SK-MEL-5 (cell line): ENCODE data around the gene SNF8. TPM values are rescaled to one million over a fixed set of nuclear protein-coding genes. Genes with fewer than 3 reads are reported as not detected.
A peak's percentile ranks its signal among the peaks of the same experiment; 100 is the strongest.

ENCODE experiments used
- DNase-seq: peaks from one replicate; pipeline ENCODE4 v3.0.0-alpha.2; 2016; ENCODE audit warnings: low read depth, low spot score
- in situ Hi-C: cut with HindIII; loops from 2 replicates; pipeline ENCODE4 v1.10.0; 2016; ENCODE audit warnings: low sequenced_read_pairs, high pct_unique_total_duplicates, low pct_unique_long_range_greater_than_20kb
- polyA plus RNA-seq, 2 experiments: library from polyadenylated mRNA; depleted of rRNA; stranded (reverse); fragments of >200 nt; gene quantifications; 2 replicates each; pipeline ENCODE4 v1.2.3, GENCODE V29; 2015
- total RNA-seq: library from RNA; depleted of rRNA; stranded (reverse); fragments of >200 nt; shearing (Covaris generic); gene quantifications from 2 replicates; pipeline ENCODE4 v1.2.3, GENCODE V29; 2014; rRNA removed

SNF8 gene
- 117 and 132 TPM in 2 replicates for total RNA-seq
- polyA plus RNA-seq (2015; cell fraction: cytosol; rRNA removed), result 195 and 228 TPM in 2 replicates
- 87.4 and 118 TPM in 2 replicates for polyA plus RNA-seq (2015; cell fraction: nucleus; rRNA removed)

DNA sequence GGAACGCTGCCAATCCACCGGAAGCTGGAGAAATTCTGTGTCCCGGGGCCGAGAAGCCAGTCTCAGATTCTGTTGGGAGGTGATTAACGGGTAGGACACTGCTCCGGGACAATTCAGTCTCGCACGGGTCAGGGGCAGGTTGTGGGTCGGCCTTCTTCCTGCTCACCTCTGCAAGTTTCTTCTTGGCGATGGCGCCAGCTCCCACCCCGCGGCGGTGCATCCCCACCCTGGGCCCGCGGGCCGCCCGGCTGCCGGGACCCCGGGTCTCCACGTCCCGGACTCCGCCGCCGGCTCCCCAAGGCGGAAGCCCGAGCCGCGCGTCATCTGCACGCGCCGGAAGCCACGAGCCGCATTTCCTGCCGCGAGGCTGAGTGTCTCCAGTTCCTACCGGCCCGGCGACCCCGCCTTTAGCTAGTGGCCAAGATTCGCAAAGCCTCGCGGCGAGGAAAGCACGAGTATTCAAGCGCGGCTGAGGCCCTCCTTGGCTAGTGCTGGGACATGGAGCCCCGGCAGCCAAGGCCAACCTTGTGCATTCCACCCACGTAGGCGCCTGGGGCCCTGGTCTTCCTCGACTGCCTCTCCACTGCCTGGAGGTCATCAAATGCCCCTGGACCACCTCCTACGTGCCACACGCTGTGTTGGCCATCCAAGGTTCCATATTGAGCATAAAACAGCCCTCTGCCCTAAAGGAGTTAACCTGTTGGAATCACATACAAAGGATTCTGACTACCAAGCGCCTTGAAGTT, at the start of gene SNF8:
Gene SNF8, minus strand, starts transcription at position 328 of the 746 bp plus-strand sequence. Its CDS starts 108 bp downstream, at position 220.
- peak; percentile 88 for DNase-seq
- in situ Hi-C loops, result no loop called here

DNA sequence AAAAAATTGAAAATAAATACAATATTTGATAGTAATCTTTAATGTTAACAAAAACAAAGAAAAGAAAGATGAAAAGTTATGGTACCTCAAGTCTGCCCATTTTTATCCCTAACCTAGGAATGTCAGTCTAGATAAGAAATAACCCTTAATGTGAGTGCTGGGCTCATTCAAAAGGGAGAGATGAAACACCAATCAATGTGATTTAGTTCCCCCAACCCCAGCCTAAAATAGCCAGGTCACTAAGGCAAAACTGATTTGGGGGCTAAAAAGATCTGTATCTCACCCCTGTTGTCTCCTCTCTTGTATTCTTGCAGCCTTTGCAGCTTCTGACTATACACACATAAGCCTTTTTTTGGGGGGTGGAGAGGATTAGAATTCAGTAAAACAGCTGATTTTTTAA, 49.3 kb upstream of the SNF8 start:
- in situ Hi-C loops, result no loop called here
- no peak for DNase-seq

DNA sequence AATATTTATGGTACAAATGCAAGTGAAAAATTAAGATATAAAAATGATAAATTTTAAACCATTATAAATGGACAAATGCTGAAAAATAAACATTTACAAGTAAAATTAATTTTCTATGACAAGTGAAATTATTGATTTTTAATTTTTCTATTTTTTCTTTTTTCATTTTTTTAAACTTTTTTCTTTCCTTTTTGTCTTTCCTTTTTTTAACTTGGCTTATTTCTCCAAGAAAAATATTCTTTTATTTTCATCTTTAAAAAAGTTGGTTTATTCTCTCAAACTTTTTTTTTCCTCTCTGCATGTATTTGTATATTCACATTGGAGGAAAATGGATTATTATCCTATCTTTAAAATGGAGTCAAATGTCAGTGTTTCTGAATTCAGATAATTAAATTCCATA, 48.7 kb upstream of the SNF8 start:
- no peak for DNase-seq
- in situ Hi-C loops, result no loop called here

- in situ Hi-C loops, result no loop called here
- DNase-seq, result no peak
Measured at GRCh38 chr17:48992444-48992843, 47.8 kb upstream of the SNF8 start.

- in situ Hi-C loops, result no loop called here
- no peak for DNase-seq
Measured at GRCh38 chr17:48990882-48991357, 46.3 kb upstream of the SNF8 start.

DNA sequence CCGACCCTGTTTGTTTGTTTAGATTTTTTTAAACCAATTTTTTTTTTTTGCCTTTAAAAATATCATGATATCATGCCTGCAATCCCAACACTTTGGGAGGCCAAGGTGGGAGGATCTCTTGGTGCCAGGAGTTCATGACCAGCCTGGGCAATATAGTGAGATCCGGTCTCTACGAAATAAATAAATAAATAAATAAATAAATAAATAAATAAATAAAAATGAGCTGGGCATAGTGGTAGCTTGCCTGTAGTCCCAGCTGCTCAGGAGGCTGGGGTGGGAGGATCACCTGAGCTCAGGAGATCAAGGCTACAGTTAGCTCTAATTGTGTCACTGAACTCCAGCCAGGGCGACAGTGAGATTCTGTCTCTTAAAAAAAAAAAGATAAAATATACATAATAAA, 44.5 kb upstream of the SNF8 start:
- in situ Hi-C loops, result no loop called here
- DNase-seq, result no peak

DNA sequence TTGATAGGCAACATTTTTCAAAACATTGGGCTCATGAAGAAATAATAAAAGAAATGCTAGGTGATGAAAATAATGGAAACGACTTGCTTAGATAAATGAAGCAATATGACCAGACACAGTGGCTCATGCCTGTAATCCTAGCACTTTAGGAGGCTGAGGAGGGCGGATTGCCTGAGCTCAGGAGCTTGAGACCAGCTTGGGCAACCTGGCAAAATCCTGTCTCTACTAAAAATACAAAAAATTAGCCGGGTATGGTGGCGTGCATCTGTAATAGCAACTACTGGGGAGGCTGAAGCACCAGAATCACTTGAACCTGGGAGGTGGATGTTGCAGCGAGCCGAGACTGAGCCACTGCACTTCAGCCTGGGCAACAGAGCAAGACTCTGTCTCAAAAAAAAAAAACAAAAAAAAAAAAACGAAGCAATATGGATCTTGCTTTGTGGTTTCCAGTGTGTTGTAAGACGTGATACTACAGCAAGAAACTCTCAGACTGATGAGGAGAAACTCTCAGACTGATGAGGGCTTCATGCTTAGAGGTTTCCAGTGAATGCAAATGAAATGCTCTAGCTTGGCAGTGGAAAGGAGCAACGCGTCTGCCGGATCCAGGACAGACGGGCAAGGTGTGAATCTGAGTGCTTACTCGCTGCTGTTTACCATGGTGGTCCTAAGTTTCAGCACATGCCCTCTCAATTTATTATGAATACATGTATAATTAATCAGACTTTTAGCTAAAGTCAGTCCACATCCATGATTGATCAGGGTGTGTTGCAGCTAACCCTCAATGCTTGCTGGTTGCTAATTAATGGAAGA, 41.0 kb upstream of the SNF8 start:
- DNase-seq, result no peak
- in situ Hi-C loops, result no loop called here

DNA sequence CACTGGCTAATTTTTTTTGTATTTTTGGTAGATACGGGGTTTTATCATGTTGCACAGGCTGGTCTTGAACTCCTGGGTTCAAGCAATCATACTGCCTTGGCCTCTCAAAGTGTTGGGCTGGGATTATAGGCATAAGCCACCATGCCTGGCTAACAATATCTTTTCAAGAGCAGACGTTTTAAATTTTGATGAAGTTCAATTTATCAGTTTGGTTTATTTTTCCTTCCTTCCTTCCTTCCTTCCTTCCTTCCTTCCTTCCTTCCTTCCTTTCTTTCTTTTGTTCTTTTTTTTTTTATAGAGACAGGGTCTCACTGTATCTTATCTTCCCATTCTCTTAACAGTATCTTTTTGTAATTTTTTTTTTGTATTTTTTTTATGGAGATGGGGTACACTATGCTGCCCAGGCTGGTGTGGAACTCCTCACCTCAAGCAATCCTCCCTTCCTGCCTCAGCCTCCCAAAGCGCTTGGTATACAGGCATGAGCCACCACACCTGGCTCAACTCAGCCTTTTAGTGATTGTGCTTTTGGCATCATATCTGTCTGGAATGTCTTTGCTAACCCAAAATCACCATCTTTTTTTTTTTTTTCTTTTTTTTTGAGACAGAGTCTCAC, 37.4 kb upstream of the SNF8 start:
- DNase-seq, result no peak
- in situ Hi-C loops, result no loop called here

DNA sequence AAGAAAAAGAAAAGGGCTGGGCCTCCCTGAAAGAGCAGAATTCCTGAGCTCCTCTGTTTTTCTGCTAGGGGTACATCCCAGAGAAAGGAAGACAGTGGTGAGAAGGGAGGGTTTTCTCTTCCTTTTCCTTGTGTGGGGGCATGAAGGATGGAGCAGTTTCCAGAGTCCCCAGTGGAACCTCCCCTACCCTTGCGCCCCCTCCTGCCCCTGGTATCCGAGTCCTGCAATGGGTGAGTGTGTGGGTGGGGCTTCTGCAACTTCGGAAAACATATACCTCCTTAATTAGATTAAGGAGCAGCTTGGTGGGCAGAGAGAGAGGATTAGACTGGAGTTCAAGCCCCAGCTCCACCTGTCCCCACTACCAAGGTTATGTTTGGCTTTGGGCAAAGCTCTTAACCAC, 29.2 kb upstream of the SNF8 start:
- DNase-seq, result no peak
- in situ Hi-C loops, result no loop called here

DNA sequence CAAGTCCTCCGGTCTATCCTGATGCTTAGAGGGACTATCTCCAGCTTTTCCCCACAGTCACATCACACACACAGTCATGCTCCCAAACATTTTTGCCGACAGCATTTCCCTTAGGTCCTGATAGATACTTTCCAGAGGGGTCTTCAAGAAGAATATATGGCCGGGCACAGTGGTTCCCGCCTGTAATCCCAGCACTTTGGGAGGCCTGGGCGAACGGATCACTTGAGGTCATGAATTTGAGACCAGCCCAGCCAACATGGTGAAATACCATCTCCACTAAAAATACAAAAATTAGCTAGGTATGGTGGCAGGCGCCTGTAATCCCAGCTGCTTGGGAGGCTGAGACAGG, 28.1 kb upstream of the SNF8 start:
- DNase-seq, result no peak
- in situ Hi-C loops, result no loop called here

- in situ Hi-C loops, result no loop called here
- no peak for DNase-seq
Measured at GRCh38 chr17:48970865-48971687, 26.4 kb upstream of the SNF8 start.

DNA sequence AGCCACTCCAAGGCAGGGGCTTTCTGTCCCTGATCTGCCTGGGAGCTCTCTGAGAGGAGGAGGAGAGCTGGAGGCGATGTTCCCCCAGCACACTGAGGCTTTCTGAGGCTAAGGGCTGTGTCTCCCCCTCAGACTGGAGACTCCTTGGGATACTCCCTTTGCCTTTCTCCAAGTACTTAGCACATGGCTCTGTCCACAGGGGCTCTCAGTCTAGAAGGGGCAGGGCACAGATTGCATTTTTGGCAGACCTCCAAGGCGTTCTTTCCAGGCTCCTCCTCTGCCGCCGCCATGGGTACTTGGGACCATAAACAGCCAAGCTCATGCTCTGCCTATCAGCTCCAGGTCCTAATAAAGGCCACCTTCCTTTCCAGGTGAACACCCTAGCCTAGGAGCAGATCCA, 25.6 kb upstream of the SNF8 start:
- in situ Hi-C loops, result no loop called here
- DNase-seq, result no peak

DNA sequence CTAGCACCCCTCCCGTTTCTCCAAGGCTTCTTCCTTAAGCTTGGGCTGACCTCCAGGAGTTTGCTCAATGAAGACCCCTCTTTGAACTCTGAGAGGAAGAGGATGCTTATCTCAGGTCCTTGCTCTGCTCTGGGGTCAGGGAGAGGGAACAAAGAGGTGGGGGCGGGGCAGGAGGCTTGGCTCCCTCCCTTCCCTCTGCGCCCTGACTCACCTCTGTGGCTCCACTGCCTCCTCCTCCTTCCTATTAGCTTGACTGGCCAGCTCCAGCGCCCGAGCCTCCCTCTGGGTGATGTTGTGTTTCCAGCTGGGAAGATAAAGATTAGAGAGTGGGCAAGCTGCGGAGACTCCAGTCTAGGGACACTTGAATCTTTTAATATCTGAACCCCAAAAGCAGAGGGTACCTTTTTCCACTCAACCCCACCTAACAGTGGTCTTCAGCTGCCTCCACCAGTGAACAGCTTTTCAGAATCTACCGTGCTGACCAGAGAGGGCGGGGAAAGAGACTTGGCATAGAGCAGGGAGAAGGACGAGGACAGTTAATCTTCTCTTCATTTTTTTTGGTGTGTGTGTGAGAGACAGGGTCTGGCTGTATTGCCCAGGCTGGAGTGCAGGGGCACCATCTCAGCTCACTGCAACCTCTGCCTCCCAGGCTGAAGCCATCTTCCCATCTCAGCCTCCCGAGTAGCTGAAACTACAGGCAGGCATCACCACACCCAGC, 17.0 kb upstream of the SNF8 start:
- in situ Hi-C loops, result no loop called here

GRCh38 chr17:48960834-48961515, 16.3 kb upstream of the SNF8 start:
- no peak for DNase-seq
- in situ Hi-C loops, result no loop called here

More for the DNA sequence above, 17.0 kb upstream of the SNF8 start:
- DNase-seq, result no peak

DNA sequence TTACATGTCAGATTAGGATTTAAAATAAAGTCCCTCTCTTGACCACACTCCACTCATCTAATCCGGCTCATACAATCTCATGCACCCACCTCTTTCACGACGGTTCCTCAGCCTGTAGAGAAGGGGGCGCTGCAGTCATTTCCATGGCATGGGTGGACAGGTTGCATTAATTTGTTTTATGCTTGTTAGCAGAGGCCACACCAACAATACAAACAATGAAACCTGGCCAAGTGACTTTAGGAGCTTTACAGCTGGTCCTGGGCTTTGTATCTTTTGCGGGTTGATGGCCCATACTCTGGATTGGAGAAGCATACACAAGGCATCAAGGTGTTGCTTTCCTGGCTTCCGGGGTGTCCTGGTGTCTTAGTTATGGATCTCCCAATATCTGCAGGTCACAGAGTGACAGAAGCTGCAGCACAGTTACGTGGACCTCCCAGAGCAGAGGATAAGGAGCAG, 9.7 kb upstream of the SNF8 start:
- in situ Hi-C loops, result no loop called here
- DNase-seq, result peak; percentile 71

DNA sequence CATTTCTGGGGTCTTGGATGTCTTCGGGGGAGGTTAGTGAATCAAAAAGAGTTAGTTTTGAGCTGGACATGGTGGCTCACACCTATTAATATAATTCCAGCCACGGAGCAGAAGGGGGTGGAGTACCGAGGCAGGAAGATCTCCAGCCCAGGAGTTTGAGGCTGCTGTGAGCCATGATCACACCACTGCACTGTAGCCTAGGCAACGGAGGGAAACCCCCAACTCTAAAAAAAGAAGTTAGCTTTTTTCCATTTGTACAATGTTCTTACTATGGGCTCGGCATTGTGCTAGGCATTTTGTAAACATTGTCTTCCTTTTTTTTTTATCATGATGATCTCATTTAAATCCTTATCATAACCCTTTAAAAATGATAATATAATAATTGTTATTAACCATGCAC, 8.3 kb upstream of the SNF8 start:
- in situ Hi-C loops, result no loop called here
- DNase-seq, result no peak
